PFSK-1 (cell line): ENCODE data around the gene OAT.

Source experiments
- POLR2AphosphoS5 ChIP-seq: IDR thresholded peaks from 2 replicates; pipeline ENCODE4 v1.6.1; 2012; ENCODE audit warnings: low read depth, mild to moderate bottlenecking, control low read depth, low read length, moderate library complexity
- SIN3A ChIP-seq: IDR thresholded peaks from 2 replicates; pipeline ENCODE4 v1.6.1; 2012; ENCODE audit warnings: mild to moderate bottlenecking, low read length, moderate library complexity, borderline replicate concordance; ENCODE audit not compliant: insufficient read depth
- TAF1 ChIP-seq: IDR thresholded peaks from 2 replicates; pipeline ENCODE4 v1.6.1; 2012; ENCODE audit warnings: low read length, control low read depth, borderline replicate concordance; ENCODE audit not compliant: insufficient read depth

- TF ChIP-seq POLR2AphosphoS5 (no peak), TAF1 (no peak), SIN3A (no peak)
Observed at GRCh38 chr10:124420254-124420653, 1.5 kb upstream of the OAT start.
